ENCODE data around the gene UBTF.
A peak's percentile ranks its signal among the peaks of the same experiment; 100 is the strongest.

UBTF gene

GRCh38 chr17:44190481-44190880 is 29.0 kb downstream of the UBTF start:
- TF ChIP-seq, protein P1, sequence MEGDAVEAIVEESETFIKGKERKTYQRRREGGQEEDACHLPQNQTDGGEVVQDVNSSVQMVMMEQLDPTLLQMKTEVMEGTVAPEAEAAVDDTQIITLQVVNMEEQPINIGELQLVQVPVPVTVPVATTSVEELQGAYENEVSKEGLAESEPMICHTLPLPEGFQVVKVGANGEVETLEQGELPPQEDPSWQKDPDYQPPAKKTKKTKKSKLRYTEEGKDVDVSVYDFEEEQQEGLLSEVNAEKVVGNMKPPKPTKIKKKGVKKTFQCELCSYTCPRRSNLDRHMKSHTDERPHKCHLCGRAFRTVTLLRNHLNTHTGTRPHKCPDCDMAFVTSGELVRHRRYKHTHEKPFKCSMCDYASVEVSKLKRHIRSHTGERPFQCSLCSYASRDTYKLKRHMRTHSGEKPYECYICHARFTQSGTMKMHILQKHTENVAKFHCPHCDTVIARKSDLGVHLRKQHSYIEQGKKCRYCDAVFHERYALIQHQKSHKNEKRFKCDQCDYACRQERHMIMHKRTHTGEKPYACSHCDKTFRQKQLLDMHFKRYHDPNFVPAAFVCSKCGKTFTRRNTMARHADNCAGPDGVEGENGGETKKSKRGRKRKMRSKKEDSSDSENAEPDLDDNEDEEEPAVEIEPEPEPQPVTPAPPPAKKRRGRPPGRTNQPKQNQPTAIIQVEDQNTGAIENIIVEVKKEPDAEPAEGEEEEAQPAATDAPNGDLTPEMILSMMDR (IDR thresholded peaks at IDR 0.05; ENCODE audit: control insufficient read depth, extremely low read depth, insufficient read depth) = no peak
- no peak for DNase-seq (ENCODE audit: low read depth)
- no peak overlapping the region for H3K4me3 ChIP-seq (ENCODE audit: low read depth, low read length)

- TF ChIP-seq, protein P1 (IDR thresholded peaks at IDR 0.05; ENCODE audit: control insufficient read depth, extremely low read depth, insufficient read depth) = no peak
- no peak overlapping the region for H3K4me3 ChIP-seq (ENCODE audit: low read depth, low read length)
- no peak for DNase-seq (ENCODE audit: low read depth)
These were observed 30.7 kb downstream of the UBTF start for GRCh38 chr17:44188576-44189403.

DNA sequence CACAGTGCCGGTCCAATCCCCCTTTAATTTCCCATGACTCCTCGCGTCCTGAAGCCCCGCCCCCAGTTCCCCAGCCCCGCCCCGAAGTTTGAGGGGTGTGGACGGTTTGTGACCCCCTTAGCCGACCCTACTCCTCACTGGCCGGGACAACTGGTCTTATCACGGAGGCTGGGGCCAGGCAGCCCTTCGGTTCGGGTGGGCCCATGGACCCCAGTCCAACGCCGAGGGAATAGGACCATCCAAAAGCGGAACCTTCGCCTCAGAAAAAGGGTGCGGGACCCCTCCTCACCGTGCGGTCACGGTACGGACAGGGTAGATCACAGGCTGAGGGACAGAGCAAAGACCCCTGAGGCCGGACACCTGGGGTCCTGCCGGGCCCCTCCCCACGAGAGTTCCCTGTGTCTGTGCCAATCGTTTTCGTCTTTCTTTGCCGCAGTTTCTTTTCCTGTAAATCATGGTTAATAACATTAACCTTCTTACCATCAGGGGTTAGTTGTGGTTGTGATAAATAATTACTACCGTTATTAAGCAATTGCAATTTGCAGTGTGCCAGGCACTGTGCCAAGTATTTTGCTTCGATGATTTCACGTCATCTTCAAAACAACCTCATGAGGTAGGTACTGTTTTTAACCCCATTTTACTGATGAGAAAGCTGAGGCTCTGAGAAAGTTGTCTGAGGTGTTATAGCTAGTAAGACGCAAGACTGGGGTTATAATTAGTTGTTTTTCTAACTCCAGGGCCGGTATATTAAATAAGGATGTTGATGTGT is 32.2 kb downstream of the UBTF start:
- TF ChIP-seq, protein P1 (IDR thresholded peaks at IDR 0.05; ENCODE audit: control insufficient read depth, extremely low read depth, insufficient read depth) = no peak
- peak overlapping the region; percentile 90 for H3K4me3 ChIP-seq (ENCODE audit: low read depth, low read length)
- DNase-seq (ENCODE audit: low read depth) = no peak

- peak; percentile 90 for DNase-seq (ENCODE audit: low read depth)
- peak within 1 kb of the TSS; percentile 90 for H3K4me3 ChIP-seq (ENCODE audit: low read depth, low read length)
- TF ChIP-seq, protein P1 (IDR thresholded peaks at IDR 0.05; ENCODE audit: control insufficient read depth, extremely low read depth, insufficient read depth) = no peak
These were observed 33.0 kb downstream of the UBTF start, which contains the start of gene TMUB2 for GRCh38 chr17:44186307-44187130. TSS of gene TMUB2 (plus strand) at chr17:44186972. CDS start at chr17:44187709, 737 bp downstream.

GRCh38 chr17:44184212-44184810 is 35.2 kb downstream of the UBTF start:
- TF ChIP-seq, protein P1 (IDR thresholded peaks at IDR 0.05; ENCODE audit: control insufficient read depth, extremely low read depth, insufficient read depth) = no peak
- no peak for DNase-seq (ENCODE audit: low read depth)
- no peak overlapping the region for H3K4me3 ChIP-seq (ENCODE audit: low read depth, low read length)

DNA sequence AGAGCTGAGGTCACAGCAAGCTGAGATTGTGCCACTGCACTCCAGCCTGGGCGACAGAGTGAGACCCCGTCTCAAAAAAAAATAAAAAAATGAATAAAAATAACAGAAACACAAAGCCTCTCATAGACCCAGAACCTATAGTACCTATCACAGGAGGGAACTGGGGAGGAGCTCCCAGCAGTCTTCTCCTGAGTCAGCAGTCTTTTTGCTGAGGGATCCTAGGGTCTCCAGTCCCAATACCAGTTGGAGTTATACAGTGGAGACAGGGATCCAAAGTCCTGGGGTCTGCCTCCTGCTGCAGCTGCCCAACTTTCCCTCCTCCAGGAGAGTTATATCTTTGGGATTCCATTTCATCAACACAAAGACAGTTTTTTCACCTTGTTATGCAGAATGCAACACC is 36.5 kb downstream of the UBTF start:
- H3K4me3 ChIP-seq (ENCODE audit: low read depth, low read length) = no peak overlapping the region
- TF ChIP-seq, protein P1 (IDR thresholded peaks at IDR 0.05; ENCODE audit: control insufficient read depth, extremely low read depth, insufficient read depth) = no peak
- DNase-seq (ENCODE audit: low read depth) = no peak

Measured in LNCaP clone FGC (cell line).